SK-N-SH (cell line): ENCODE measurements around the gene VEGFB. TPM values are rescaled to one million over a fixed set of nuclear protein-coding genes. Genes with fewer than 3 reads are reported as not detected.

Experiments
- CTCF ChIA-PET: fragments of 300-600, 350-600 bp; formaldehyde crosslinking; extraction: SDS; loops from one replicate; lab custom pipeline; 2021; lab: Yijun Ruan, JAX
- POLR2A ChIA-PET: fragments of 350-600 bp; sonication (Branson Sonifier 250); formaldehyde crosslinking; extraction: SDS; loops from one replicate; lab custom pipeline; 2020; ENCODE audit warnings: antibody characterized with exemption, inconsistent platforms; lab: Yijun Ruan, JAX
- DNase-seq: peaks from one replicate; pipeline ENCODE4 v3.0.0; 2012
- H2AFZ ChIP-seq: fragments of 200-600 bp; sonication (generic); 2 replicates; pipeline ENCODE4 v1.8.1; 2016; ENCODE audit warnings: antibody characterized with exemption, mild to moderate bottlenecking, low read depth
- H3F3A ChIP-seq: fragments of 200-600 bp; sonication (generic); replicated peaks from 2 replicates; pipeline ENCODE3; 2016; ENCODE audit warnings: antibody characterized with exemption, mild to moderate bottlenecking; ENCODE audit not compliant: insufficient read depth
- H3K27ac ChIP-seq, 2 experiments: fragments of 200-500 bp in 1 of 2; fragments of 200-600 bp in 1 of 2; sonication (Bioruptor generic) in 1 of 2; sonication (generic), shearing (Covaris generic) in 1 of 2; 2 replicates each; pipeline versions ENCODE4 v1.5.1 to v1.6.1; 2014 to 2016; ENCODE audit warnings: low read depth in 2 of 2, inconsistent platforms in 1 of 2, low read length in 1 of 2, mild to moderate bottlenecking in 1 of 2, mixed read lengths in 1 of 2
- H3K27me3 ChIP-seq: fragments of 200-600 bp; sonication (generic), shearing (Covaris generic); 2 replicates; pipeline ENCODE4 v1.6.1; 2016; ENCODE audit warnings: mixed run types; ENCODE audit not compliant: insufficient read depth
- H3K36me3 ChIP-seq, 2 experiments: fragments of 200-500 bp in 1 of 2; fragments of 200-600 bp in 1 of 2; sonication (Bioruptor generic) in 1 of 2; sonication (generic) in 1 of 2; replicated peaks in 1 of 2; 2 replicates each; pipeline versions ENCODE3 to v1.5.1; 2014 to 2016; ENCODE audit warnings: low read length in 1 of 2, mild to moderate bottlenecking in 1 of 2; ENCODE audit not compliant: insufficient read depth in 2 of 2, control insufficient read depth in 1 of 2
- H3K4me1 ChIP-seq, 2 experiments: fragments of 200-500 bp in 1 of 2; fragments of 200-600 bp in 1 of 2; sonication (Bioruptor generic) in 1 of 2; sonication (generic), shearing (Covaris generic) in 1 of 2; 2 replicates each; pipeline versions ENCODE4 v1.5.1 to v1.6.1; 2014 to 2016; ENCODE audit warnings: low read depth in 1 of 2, low read length in 1 of 2, mixed run types in 1 of 2; ENCODE audit not compliant: insufficient read depth in 2 of 2, control insufficient read depth in 1 of 2
- H3K4me2 ChIP-seq: fragments of 200-600 bp; sonication (generic), shearing (Covaris generic); 2 replicates; pipeline ENCODE4 v1.6.1; 2017; ENCODE audit warnings: mixed run types
- H3K4me3 ChIP-seq, 2 experiments: fragments of 200-500 bp in 1 of 2; fragments of 200-600 bp in 1 of 2; sonication (Bioruptor generic) in 1 of 2; sonication (generic), shearing (Covaris generic) in 1 of 2; 2 replicates each; pipeline versions ENCODE4 v1.5.1 to v1.8.1; 2014 to 2016; ENCODE audit warnings: low read depth in 2 of 2, inconsistent platforms in 1 of 2, low read length in 1 of 2, mild to moderate bottlenecking in 1 of 2, mixed read lengths in 1 of 2, moderate library complexity in 1 of 2
- H3K79me2 ChIP-seq: fragments of 200-600 bp; sonication (generic); 2 replicates; pipeline ENCODE4 v1.8.1; 2017; ENCODE audit warnings: mild to moderate bottlenecking; ENCODE audit not compliant: insufficient read depth
- H3K9ac ChIP-seq: fragments of 200-600 bp; sonication (generic); 2 replicates; pipeline ENCODE4 v1.6.1; 2017; ENCODE audit warnings: mixed run types
- H3K9me2 ChIP-seq: fragments of 200-600 bp; sonication (generic); 2 replicates; pipeline ENCODE4 v1.6.1; 2017; ENCODE audit warnings: mixed run types
- H3K9me3 ChIP-seq: fragments of 200-600 bp; sonication (generic); 2 replicates; pipeline ENCODE4 v1.6.1; 2017; ENCODE audit warnings: mixed run types, mild to moderate bottlenecking, moderate library complexity
- H4K20me1 ChIP-seq: fragments of 200-600 bp; sonication (generic); 2 replicates; pipeline ENCODE4 v1.6.1; 2017; ENCODE audit warnings: mild to moderate bottlenecking, mixed run types; ENCODE audit not compliant: insufficient read depth
- ELF1 ChIP-seq: IDR thresholded peaks from 2 replicates; pipeline ENCODE4 v1.4.0; 2012
- EP300 ChIP-seq, 2 experiments: IDR thresholded peaks; 2 replicates each; pipeline versions ENCODE4 v1.4.0 to v1.6.1; 2012; ENCODE audit warnings: borderline replicate concordance in 1 of 2, low read depth in 1 of 2, low read length in 1 of 2
- FOSL2 ChIP-seq: IDR thresholded peaks from 2 replicates; pipeline ENCODE4 v1.4.0; 2012; ENCODE audit warnings: low read depth, mild to moderate bottlenecking, moderate library complexity, borderline replicate concordance
- JUND ChIP-seq: IDR thresholded peaks from 2 replicates; pipeline ENCODE4 v1.4.0; 2012
- MXI1 ChIP-seq: IDR thresholded peaks from 2 replicates; pipeline ENCODE4 v1.6.1; 2012; ENCODE audit warnings: mild to moderate bottlenecking, low read depth, low read length, improper control_type of control experiment
- NFIC ChIP-seq: IDR thresholded peaks from 2 replicates; pipeline ENCODE4 v1.4.0; 2012; ENCODE audit warnings: borderline replicate concordance
- NRF1 ChIP-seq: IDR thresholded peaks from 2 replicates; pipeline ENCODE4 v1.6.1; 2012; ENCODE audit warnings: low read depth, mild to moderate bottlenecking, low read length
- RAD21 ChIP-seq: IDR thresholded peaks from 2 replicates; pipeline ENCODE4 v1.6.1; 2012; ENCODE audit warnings: mild to moderate bottlenecking, low read length
- RFX5 ChIP-seq: IDR thresholded peaks from 2 replicates; pipeline ENCODE4 v1.6.1; 2012; ENCODE audit warnings: mild to moderate bottlenecking, improper control_type of control experiment, low read length
- SIN3A ChIP-seq: IDR thresholded peaks from 2 replicates; pipeline ENCODE4 v1.6.1; 2012; ENCODE audit warnings: low read depth, mild to moderate bottlenecking, low read length, moderate library complexity, borderline replicate concordance
- SMC3 ChIP-seq: IDR thresholded peaks from 2 replicates; pipeline ENCODE4 v1.6.1; 2012; ENCODE audit warnings: low read depth, low read length, improper control_type of control experiment
- TAF1 ChIP-seq: IDR thresholded peaks from 2 replicates; pipeline ENCODE4 v1.6.1; 2012; ENCODE audit warnings: low read depth, mild to moderate bottlenecking, low read length, moderate library complexity, borderline replicate concordance
- WGBS: methylation state at CpG from one replicate; pipeline ENCODE4 v1.1.6; 2017; ENCODE audit warnings: low lambda C conversion rate; 5-methylcytosine and 5-hydroxymethylcytosine counted together
- polyA plus RNA-seq, 3 experiments: library from polyadenylated mRNA; depleted of rRNA; stranded (reverse); fragments of >200 nt; gene quantifications; 2 replicates each; pipeline ENCODE4 v1.2.3, GENCODE V29; 2012
- TF ChIP-seq, protein P1 (sequence below): fragments of 200-600 bp; sonication (generic); IDR thresholded peaks from 2 replicates; pipeline ENCODE4 v1.6.1; 2017; ENCODE audit warnings: antibody characterized with exemption, mild to moderate bottlenecking, moderate library complexity
- TF ChIP-seq, protein P2 (sequence below): fragments of 150-350 bp; IDR thresholded peaks from 2 replicates; pipeline ENCODE4 v1.6.1; 2017; ENCODE audit warnings: antibody characterized with exemption, low read length, low read depth, borderline replicate concordance
- TF ChIP-seq, protein P3 (sequence below): fragments of 150-350 bp; IDR thresholded peaks from 2 replicates; pipeline ENCODE4 v1.6.1; 2016; ENCODE audit warnings: mild to moderate bottlenecking, low read depth, low read length
- TF ChIP-seq, protein P4 (sequence below): IDR thresholded peaks from 2 replicates; pipeline ENCODE4 v1.6.1; 2012; ENCODE audit warnings: mild to moderate bottlenecking, low read depth, low read length, moderate library complexity
- TF ChIP-seq, protein P5 (sequence below): IDR thresholded peaks from 2 replicates; pipeline ENCODE4 v1.4.0; 2012; ENCODE audit warnings: low read depth

VEGFB gene
- polyA plus RNA-seq, 1 of the 3 experiments (the other 2 are of a cell fraction), result 29.9 TPM

DNA sequence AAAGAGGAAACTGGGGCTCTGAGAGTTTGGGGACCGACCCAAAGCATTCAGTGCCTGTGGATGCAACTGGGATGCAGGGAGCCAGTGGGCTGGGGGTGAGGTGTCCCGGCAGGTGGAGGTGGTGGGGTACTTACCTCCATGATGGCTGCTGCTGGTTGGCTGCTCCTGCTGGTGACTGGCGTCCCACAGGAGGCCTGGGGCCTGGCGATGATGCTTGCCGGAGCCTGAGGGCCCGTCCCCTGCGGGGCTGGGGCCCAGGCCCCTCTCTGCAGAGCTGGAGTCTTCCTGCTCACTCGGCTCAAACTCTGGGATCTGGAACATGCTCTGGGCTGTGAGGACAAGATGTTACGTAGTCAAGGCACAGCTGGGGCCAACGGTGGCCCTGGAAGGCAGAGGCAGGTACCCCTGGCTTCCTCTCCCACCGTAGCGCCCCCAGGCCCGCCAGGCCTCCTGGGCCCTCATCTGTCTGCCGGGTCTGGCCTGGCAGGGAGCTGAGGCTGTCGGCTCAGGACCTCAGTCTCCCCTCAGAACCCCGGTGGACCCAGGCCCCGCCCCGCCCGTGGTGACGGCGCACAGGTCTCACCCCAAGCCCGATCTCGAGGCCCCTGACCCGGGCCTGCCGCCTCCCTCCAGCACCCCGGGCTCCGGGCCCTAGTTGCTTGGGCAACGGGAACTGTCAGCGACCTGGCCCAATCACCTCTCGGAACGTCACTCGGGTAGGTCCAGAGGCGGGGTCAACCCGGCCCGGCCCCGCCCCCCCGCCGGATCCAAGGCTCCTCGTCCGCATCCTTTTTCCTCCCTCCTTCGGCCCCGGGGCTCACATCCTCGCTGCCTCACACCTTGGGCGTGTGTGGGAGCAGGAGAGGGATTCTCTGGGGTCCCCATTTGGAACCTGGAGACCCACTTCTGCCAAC, 49.9 kb downstream of the VEGFB start, which contains the start of gene BAD (continued):
- TF ChIP-seq, protein P1, sequence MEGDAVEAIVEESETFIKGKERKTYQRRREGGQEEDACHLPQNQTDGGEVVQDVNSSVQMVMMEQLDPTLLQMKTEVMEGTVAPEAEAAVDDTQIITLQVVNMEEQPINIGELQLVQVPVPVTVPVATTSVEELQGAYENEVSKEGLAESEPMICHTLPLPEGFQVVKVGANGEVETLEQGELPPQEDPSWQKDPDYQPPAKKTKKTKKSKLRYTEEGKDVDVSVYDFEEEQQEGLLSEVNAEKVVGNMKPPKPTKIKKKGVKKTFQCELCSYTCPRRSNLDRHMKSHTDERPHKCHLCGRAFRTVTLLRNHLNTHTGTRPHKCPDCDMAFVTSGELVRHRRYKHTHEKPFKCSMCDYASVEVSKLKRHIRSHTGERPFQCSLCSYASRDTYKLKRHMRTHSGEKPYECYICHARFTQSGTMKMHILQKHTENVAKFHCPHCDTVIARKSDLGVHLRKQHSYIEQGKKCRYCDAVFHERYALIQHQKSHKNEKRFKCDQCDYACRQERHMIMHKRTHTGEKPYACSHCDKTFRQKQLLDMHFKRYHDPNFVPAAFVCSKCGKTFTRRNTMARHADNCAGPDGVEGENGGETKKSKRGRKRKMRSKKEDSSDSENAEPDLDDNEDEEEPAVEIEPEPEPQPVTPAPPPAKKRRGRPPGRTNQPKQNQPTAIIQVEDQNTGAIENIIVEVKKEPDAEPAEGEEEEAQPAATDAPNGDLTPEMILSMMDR, result no peak
- TF ChIP-seq, protein P2, sequence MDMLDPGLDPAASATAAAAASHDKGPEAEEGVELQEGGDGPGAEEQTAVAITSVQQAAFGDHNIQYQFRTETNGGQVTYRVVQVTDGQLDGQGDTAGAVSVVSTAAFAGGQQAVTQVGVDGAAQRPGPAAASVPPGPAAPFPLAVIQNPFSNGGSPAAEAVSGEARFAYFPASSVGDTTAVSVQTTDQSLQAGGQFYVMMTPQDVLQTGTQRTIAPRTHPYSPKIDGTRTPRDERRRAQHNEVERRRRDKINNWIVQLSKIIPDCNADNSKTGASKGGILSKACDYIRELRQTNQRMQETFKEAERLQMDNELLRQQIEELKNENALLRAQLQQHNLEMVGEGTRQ, result no peak
- peak; percentile 46; the same call in 1 of the 2 replicates for TF ChIP-seq RFX5
- TF ChIP-seq SIN3A, result peak; percentile 66; the same call in 1 of the 2 replicates
- no peak for TF ChIP-seq NFIC
- TF ChIP-seq TAF1, result 0 out of 2 replicates have a peak, but pooled peaks have one; percentile 9

DNA sequence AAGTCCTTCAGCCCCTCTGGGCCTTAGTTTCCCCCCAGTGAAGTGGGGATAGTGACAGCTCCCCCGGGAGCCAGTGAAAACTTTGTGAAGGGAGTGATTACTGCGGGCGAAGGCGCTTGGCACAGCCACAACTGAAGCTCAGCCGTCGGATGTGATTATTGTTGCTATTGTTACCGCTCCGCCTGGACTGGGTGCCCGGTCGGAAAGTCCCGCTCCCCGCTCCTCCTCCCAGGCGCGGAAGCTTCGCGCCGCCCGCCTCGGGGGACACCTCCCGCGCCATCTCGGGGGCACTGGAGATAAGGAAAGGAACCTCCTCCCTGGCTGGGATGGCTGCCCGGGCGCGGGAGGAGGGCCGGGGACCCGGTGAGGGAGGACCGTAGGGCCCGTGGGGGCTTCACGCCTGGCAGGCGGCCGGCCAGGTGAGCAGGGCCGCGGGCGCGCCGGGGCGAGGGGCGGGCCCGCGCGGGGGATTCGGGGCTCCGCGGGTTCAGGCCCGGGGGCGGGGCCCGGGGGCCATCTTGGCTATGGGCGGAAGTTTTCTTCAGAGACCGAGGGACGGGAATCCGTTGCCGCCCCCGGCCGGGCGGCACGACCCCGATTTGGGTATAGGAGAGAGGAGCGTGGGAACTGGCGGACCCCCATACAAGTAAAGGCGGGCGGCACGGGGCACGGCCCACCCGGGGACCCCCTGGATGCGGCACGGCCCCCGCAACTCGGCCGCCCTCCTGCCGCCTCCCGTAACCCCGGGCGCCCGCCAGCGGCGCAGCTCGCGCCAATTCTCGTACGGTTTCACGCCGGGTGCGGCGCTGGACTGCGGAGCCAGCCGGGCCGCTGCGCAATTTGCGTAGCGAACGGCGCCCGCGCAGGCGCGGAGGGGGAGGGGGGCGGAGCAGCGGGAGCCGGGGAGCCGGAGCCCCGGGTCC, 50.8 kb downstream of the VEGFB start, which contains the start of gene GPR137:
TSS of gene GPR137 (plus strand) at position 887 of the 923 bp plus-strand sequence. CDS start 677 bp downstream, outside the sequence.
- Histone ChIP-seq H4K20me1 (no peaks in the 10 kb centered on the region), H3K27ac (peak within 1 kb of the TSS; percentile 87 to 96), H2AFZ (peak within 1 kb of the TSS; percentile 83), H3K4me1 (peaks cover 8 to 21% of the 10 kb centered on the region in 2 experiments; a peak in 2 of 4 replicates), H3K9ac (peak within 1 kb of the TSS; percentile 89), H3K4me3 (peak within 1 kb of the TSS; percentile 60 to 95), H3F3A (peaks cover 10% of the 10 kb centered on the region), H3K36me3 (peaks cover 0 to 6% of the 10 kb centered on the region in 2 experiments), H3K79me2 (peaks cover 28% of the 10 kb centered on the region), H3K4me2 (peak within 1 kb of the TSS; percentile 100), H3K9me3 (no peaks in the 10 kb centered on the region), H3K9me2 (no peaks in the 10 kb centered on the region), H3K27me3 (no peaks in the 10 kb centered on the region)
- CTCF ChIA-PET, result interaction anchor here (1.6 to 12.2 kb wide), 4 partner anchors 12 to 34 kb away, joined by 5 to 196 read pairs (median 32); partner anchors contain the start of genes CATSPERZ, ESRRA and PLCB3
- WGBS, result 0% methylated on average over 6 of the region's 102 CpGs
- peak; percentile 97 for DNase-seq
- POLR2A ChIA-PET, result interaction anchor here (0.5 to 3.2 kb wide), 8 partner anchors 9 to 105 kb away, joined by 3 to 33 read pairs (median 3); partner anchors contain the start of genes ESRRA and TRMT112
- TF ChIP-seq, protein P3, sequence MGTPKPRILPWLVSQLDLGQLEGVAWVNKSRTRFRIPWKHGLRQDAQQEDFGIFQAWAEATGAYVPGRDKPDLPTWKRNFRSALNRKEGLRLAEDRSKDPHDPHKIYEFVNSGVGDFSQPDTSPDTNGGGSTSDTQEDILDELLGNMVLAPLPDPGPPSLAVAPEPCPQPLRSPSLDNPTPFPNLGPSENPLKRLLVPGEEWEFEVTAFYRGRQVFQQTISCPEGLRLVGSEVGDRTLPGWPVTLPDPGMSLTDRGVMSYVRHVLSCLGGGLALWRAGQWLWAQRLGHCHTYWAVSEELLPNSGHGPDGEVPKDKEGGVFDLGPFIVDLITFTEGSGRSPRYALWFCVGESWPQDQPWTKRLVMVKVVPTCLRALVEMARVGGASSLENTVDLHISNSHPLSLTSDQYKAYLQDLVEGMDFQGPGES, result no peak
- TF ChIP-seq, protein P4, sequence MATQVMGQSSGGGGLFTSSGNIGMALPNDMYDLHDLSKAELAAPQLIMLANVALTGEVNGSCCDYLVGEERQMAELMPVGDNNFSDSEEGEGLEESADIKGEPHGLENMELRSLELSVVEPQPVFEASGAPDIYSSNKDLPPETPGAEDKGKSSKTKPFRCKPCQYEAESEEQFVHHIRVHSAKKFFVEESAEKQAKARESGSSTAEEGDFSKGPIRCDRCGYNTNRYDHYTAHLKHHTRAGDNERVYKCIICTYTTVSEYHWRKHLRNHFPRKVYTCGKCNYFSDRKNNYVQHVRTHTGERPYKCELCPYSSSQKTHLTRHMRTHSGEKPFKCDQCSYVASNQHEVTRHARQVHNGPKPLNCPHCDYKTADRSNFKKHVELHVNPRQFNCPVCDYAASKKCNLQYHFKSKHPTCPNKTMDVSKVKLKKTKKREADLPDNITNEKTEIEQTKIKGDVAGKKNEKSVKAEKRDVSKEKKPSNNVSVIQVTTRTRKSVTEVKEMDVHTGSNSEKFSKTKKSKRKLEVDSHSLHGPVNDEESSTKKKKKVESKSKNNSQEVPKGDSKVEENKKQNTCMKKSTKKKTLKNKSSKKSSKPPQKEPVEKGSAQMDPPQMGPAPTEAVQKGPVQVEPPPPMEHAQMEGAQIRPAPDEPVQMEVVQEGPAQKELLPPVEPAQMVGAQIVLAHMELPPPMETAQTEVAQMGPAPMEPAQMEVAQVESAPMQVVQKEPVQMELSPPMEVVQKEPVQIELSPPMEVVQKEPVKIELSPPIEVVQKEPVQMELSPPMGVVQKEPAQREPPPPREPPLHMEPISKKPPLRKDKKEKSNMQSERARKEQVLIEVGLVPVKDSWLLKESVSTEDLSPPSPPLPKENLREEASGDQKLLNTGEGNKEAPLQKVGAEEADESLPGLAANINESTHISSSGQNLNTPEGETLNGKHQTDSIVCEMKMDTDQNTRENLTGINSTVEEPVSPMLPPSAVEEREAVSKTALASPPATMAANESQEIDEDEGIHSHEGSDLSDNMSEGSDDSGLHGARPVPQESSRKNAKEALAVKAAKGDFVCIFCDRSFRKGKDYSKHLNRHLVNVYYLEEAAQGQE, result no peak
- TF ChIP-seq JUND (no peak), RAD21 (no peak), MXI1 (no peak), RFX5 (no peak), FOSL2 (no peak), NRF1 (peak; percentile 83), TAF1 (no peak; the same call in 1 of the 2 replicates), SMC3 (no peak), EP300 (IDR thresholded peaks at IDR 0.05; ENCODE audit: borderline replicate concordance in 1 of 2, low read depth in 1 of 2, low read length in 1 of 2) (no peak), ELF1 (peak; percentile 89)
- TF ChIP-seq, protein P5, sequence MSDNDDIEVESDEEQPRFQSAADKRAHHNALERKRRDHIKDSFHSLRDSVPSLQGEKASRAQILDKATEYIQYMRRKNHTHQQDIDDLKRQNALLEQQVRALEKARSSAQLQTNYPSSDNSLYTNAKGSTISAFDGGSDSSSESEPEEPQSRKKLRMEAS, result no peak
- TF ChIP-seq, protein P2, result no peak
